Stimulated activated CD4-positive, alpha-beta T cell treated with anti-CD3 and anti-CD28 coated beads, Interleukin-15, amount 100 ng/mL, for 48 hours (primary cell): ENCODE results near the gene BLM.

Source experiments
- DNase-seq, 2 donors: peaks; one replicate each; pipeline ENCODE4 v3.0.0-alpha.2; 2020; ENCODE audit warnings: low read depth in 2 of 2

BLM gene

GRCh38 chr15:90789462-90789861 lies 72.3 kb downstream of the BLM start:
- DNase-seq, result no peak

- no peak for DNase-seq
Observed at GRCh38 chr15:90790057-90790456, 72.9 kb downstream of the BLM start.

GRCh38 chr15:90790561-90790960 lies 73.4 kb downstream of the BLM start:
- no peak for DNase-seq

GRCh38 chr15:90794538-90794937 lies 77.4 kb downstream of the BLM start:
- no peak for DNase-seq

GRCh38 chr15:90799639-90800170 lies 82.6 kb downstream of the BLM start:
- DNase-seq, result no peak

GRCh38 chr15:90801803-90802202 lies 84.7 kb downstream of the BLM start:
- DNase-seq, result no peak

- DNase-seq, result no peak
Observed at GRCh38 chr15:90807074-90807785, 90.1 kb downstream of the BLM start.

GRCh38 chr15:90807786-90808086 lies 90.6 kb downstream of the BLM start:
- no peak for DNase-seq

- DNase-seq, result no peak
Observed at GRCh38 chr15:90808517-90809235, 91.5 kb downstream of the BLM start.

GRCh38 chr15:90809536-90809935 lies 92.4 kb downstream of the BLM start:
- no peak for DNase-seq

- DNase-seq, result no peak
Observed at GRCh38 chr15:90810354-90810753, 93.2 kb downstream of the BLM start.

GRCh38 chr15:90812171-90812957 lies 95.2 kb downstream of the BLM start:
- no peak for DNase-seq

GRCh38 chr15:90812958-90813265 lies 95.8 kb downstream of the BLM start:
- DNase-seq, result no peak

- no peak for DNase-seq
Observed at GRCh38 chr15:90813796-90814190, 96.6 kb downstream of the BLM start.

- no peak for DNase-seq
Observed at GRCh38 chr15:90814191-90814821, 97.2 kb downstream of the BLM start.

- DNase-seq, result no peak
Observed at GRCh38 chr15:90816401-90817116, 99.4 kb downstream of the BLM start.

- no peak for DNase-seq
Observed at GRCh38 chr15:90817117-90818057, 100.2 kb downstream of the BLM start.

GRCh38 chr15:90818251-90819210 lies 101.4 kb downstream of the BLM start:
- no peak for DNase-seq

GRCh38 chr15:90819390-90819789 lies 102.2 kb downstream of the BLM start:
- DNase-seq, result no peak
